GM12878 (cell line): ENCODE data around the gene MSX2. TPM values are rescaled to one million over a fixed set of nuclear protein-coding genes. Genes with fewer than 3 reads are reported as not detected.

Experiments used
- ATAC-seq: fragments of 200-7000 bp; cut with Tn5 transposase; 3 replicates; pipeline ENCODE4 v1.9.1; 2020; ENCODE audit warnings: mild to moderate bottlenecking, moderate library complexity
- BruUV-seq: library from RNA; stranded (reverse); fragments of 400-500 nt; replicated peaks from 2 replicates; lab custom pipeline; 2021; lab: Mats Ljungman, UMichigan
- CTCF ChIA-PET: fragments of 300-600 bp; sonication (Branson Sonifier 250); formaldehyde crosslinking; extraction: SDS; loops from one replicate; lab custom pipeline; 2021; ENCODE audit warnings: inconsistent platforms; lab: Yijun Ruan, JAX
- POLR2A ChIA-PET: fragments of 350-600 bp; formaldehyde crosslinking; extraction: SDS; loops from one replicate; lab custom pipeline; 2021; ENCODE audit warnings: inconsistent platforms; lab: Charles Lee
- RAD21 ChIA-PET: fragments of 300-600 bp; sonication (Branson Sonifier 250); formaldehyde crosslinking; loops from one replicate; lab custom pipeline; 2023; ENCODE audit warnings: antibody characterized with exemption; ENCODE audit not compliant: unreplicated experiment; lab: Charles Lee
- SMC1A ChIA-PET: fragments of 300-600 bp; sonication (Branson Sonifier 250); formaldehyde crosslinking; loops from one replicate; lab custom pipeline; 2023; ENCODE audit not compliant: unreplicated experiment, uncharacterized antibody; lab: Charles Lee
- DNase-seq: peaks from one replicate; pipeline ENCODE4 v3.0.0-alpha.2; 2011; ENCODE audit warnings: low read depth, low spot score
- FAIRE-seq: peaks from 3 replicates; lab custom pipeline; 2011; peaks lifted over from hg19 to GRCh38; lab: Jason Lieb, UNC
- H2AFZ ChIP-seq: 2 replicates; pipeline ENCODE4 v1.6.0; 2011; ENCODE audit warnings: low read depth, low read length, control low read depth; ENCODE audit not compliant: control insufficient read depth
- H3K27ac ChIP-seq: 2 replicates; pipeline ENCODE4 v1.5.1; 2011; ENCODE audit warnings: control low read depth; ENCODE audit not compliant: control insufficient read depth, insufficient read depth
- H3K27me3 ChIP-seq, 2 experiments: replicated peaks in 1 of 2; 2 replicates each; pipeline versions ENCODE4 v1.6.0 to v1.6.1; 2011; ENCODE audit warnings: low read length in 1 of 2; ENCODE audit not compliant: control insufficient read depth in 2 of 2, insufficient read depth in 2 of 2
- H3K36me3 ChIP-seq, 2 experiments: 2 replicates each; pipeline ENCODE4 v1.5.1; 2011; ENCODE audit warnings: low read length in 1 of 2; ENCODE audit not compliant: control insufficient read depth in 2 of 2, insufficient read depth in 2 of 2
- H3K4me1 ChIP-seq: 2 replicates; pipeline ENCODE4 v1.6.1; 2011; ENCODE audit warnings: mild to moderate bottlenecking, low read length, moderate library complexity, mixed read lengths; ENCODE audit not compliant: control insufficient read depth, insufficient read depth
- H3K4me2 ChIP-seq: 2 replicates; pipeline ENCODE4 v1.6.0; 2011; ENCODE audit warnings: control low read depth; ENCODE audit not compliant: control insufficient read depth, insufficient read depth
- H3K4me3 ChIP-seq: fragments of 200-600 bp; sonication (generic); 2 replicates; pipeline ENCODE4 v1.5.1; 2016
- H3K79me2 ChIP-seq: 2 replicates; pipeline ENCODE4 v1.6.0; 2011; ENCODE audit warnings: low read length; ENCODE audit not compliant: control insufficient read depth, insufficient read depth
- H3K9ac ChIP-seq: 2 replicates; pipeline ENCODE4 v1.8.0; 2011; ENCODE audit warnings: low read length, control low read depth, mixed read lengths; ENCODE audit not compliant: control insufficient read depth, insufficient read depth
- H3K9me3 ChIP-seq: replicated peaks from 3 replicates; pipeline ENCODE4 v1.5.1; 2011; ENCODE audit warnings: mild to moderate bottlenecking, low read length; ENCODE audit not compliant: control insufficient read depth, insufficient read depth
- H4K20me1 ChIP-seq: 2 replicates; pipeline ENCODE4 v1.6.0; 2011; ENCODE audit not compliant: control insufficient read depth, insufficient read depth
- CEBPZ ChIP-seq: fragments of 150-350 bp; IDR thresholded peaks from 2 replicates; pipeline ENCODE4 v1.6.1; 2016; ENCODE audit warnings: low read depth, low read length
- DPF2 ChIP-seq: fragments of 450-650 bp; IDR thresholded peaks from 2 replicates; pipeline ENCODE4 v1.6.1; 2017; ENCODE audit warnings: mild to moderate bottlenecking
- EZH2 ChIP-seq: IDR thresholded peaks from 2 replicates; pipeline ENCODE4 v1.6.1; 2012; ENCODE audit warnings: low read depth, mild to moderate bottlenecking, control low read depth, inconsistent platforms, low read length, borderline replicate concordance; ENCODE audit not compliant: control insufficient read depth
- MTA2 ChIP-seq: fragments of 450-650 bp; IDR thresholded peaks from 2 replicates; pipeline ENCODE4 v1.6.1; 2016; ENCODE audit warnings: low read depth, mild to moderate bottlenecking, moderate library complexity
- MTA3 ChIP-seq: IDR thresholded peaks from 2 replicates; pipeline ENCODE4 v1.6.1; 2012; ENCODE audit warnings: low read length, inconsistent platforms, borderline replicate concordance
- MYB ChIP-seq: fragments of 150-350 bp; IDR thresholded peaks from 2 replicates; pipeline ENCODE4 v1.6.1; 2014; ENCODE audit warnings: mild to moderate bottlenecking, low read depth, low read length, borderline replicate concordance
- TBL1XR1 ChIP-seq: IDR thresholded peaks from 2 replicates; pipeline ENCODE4 v1.6.1; 2012; ENCODE audit warnings: low read depth, low read length, improper control_type of control experiment
- ZBTB33 ChIP-seq: fragments of 450-650 bp; IDR thresholded peaks from 2 replicates; pipeline ENCODE4 v1.6.1; 2017; ENCODE audit warnings: mild to moderate bottlenecking
- WGBS: methylation state at CpG from one replicate; pipeline ENCODE4 v1.1.6; 2016; ENCODE audit warnings: low lambda C conversion rate; ENCODE audit not compliant: insufficient replicate concordance, insufficient coverage; ENCODE audit errors: missing lambda C conversion rate; 5-methylcytosine and 5-hydroxymethylcytosine counted together
- in situ Hi-C: fragments of 300-500 bp; cut with MboI; formaldehyde crosslinking; loops from 9 replicates; pipeline ENCODE4 v1.14.3; 2018; ENCODE audit warnings: mixed read lengths
- intact Hi-C: fragments of 100-400 bp; cut with micrococcal nuclease; formaldehyde crosslinking; loops from one replicate; pipeline ENCODE4 v1.14.2; 2022; ENCODE audit not compliant: unreplicated experiment
- polyA plus RNA-seq, 11 experiments: library from polyadenylated mRNA; depleted of rRNA in 4 of 11; unstranded in 6 of 11; stranded (reverse) in 5 of 11; fragments of >200 nt; fragmentation: Nextera tagmentation in 4 of 11; fragmentation: Illumina TruSeq in 1 of 11; extraction: Ambion mirVana in 4 of 11; extraction: Trizol in 1 of 11; gene quantifications; 1 replicate in 1 of 11; 2 replicates in 10 of 11; pipeline versions ENCODE4 v1.2.1 to v1.2.3, GENCODE V29; 2011 to 2016; ENCODE audit warnings: inconsistent platforms in 2 of 11, missing spikeins in 2 of 11, low read depth in 1 of 11
- total RNA-seq, 4 experiments: library from RNA; depleted of rRNA in 3 of 4; stranded (reverse); fragments of >200 nt in 3 of 4; fragmentation: Illumina TruSeq in 1 of 4; extraction: Trizol in 1 of 4; gene quantifications; 2 replicates each; pipeline versions ENCODE4 v1.2.1 to v1.2.3, GENCODE V29; 2013 to 2021

The MSX2 gene
- total and polyA plus RNA-seq, 10 of the 15 experiments (the other 5 are each of a cell fraction or from before 2014, with no cell fraction given) = not detected

- TF ChIP-seq MTA2 (no peak), MYB (no peak), ZBTB33 (no peak), MTA3 (no peak), TBL1XR1 (no peak)
Measured at GRCh38 chr5:174745590-174746103, 21.3 kb downstream of the MSX2 start (continued).

- Histone ChIP-seq H3K36me3 (no peaks in the 10 kb centered on the region), H3K79me2 (no peaks in the 10 kb centered on the region), H3K4me3 (no peak overlapping the region), H3K9me3 (no peaks in the 10 kb centered on the region), H2AFZ (no peak overlapping the region), H3K9ac (no peak overlapping the region), H3K27me3 (peaks cover 0 to 5% of the 10 kb centered on the region in 2 experiments; a peak in 2 of 4 replicates), H3K4me2 (no peak overlapping the region), H4K20me1 (no peaks in the 10 kb centered on the region), H3K4me1 (no peaks in the 10 kb centered on the region), H3K27ac (no peak overlapping the region)
- CTCF ChIA-PET = no interaction called here
- TF ChIP-seq CEBPZ = no peak
- TF ChIP-seq EZH2 = no peak
- no peak for TF ChIP-seq DPF2
- SMC1A ChIA-PET = no interaction called here
- ATAC-seq (no peak), DNase-seq (no peak), FAIRE-seq (no peak)
- intact Hi-C loops (no loop called here), in situ Hi-C loops (no loop called here)
- no TSS peak for BruUV-seq
- RAD21 ChIA-PET = no interaction called here
- POLR2A ChIA-PET = no interaction called here
- WGBS = 20% methylated on average over 3 of the region's 3 CpGs
Measured at GRCh38 chr5:174750711-174751110, 26.3 kb downstream of the MSX2 start.
